Stomach (tissue), 4 donors: ENCODE data around the gene TRAF1.

Experiments
- CTCF ChIP-seq, 7 experiments: fragments of 450-650 bp in 4 of 7; fragments of 200-600 bp in 3 of 7; sonication (generic) in 3 of 7; IDR thresholded peaks; one replicate each; pipeline ENCODE4 v1.5.1; 2016 to 2019; ENCODE audit warnings: antibody characterized with exemption in 7 of 7, control low read depth in 2 of 7, mild to moderate bottlenecking in 1 of 7
- EP300 ChIP-seq: sonication (generic); formaldehyde crosslinking; IDR thresholded peaks from one replicate; pipeline ENCODE4 v1.6.1; 2017; ENCODE audit warnings: antibody characterized with exemption
- POLR2AphosphoS5 ChIP-seq, 3 donors: sonication (generic); formaldehyde crosslinking; IDR thresholded peaks; one replicate each; pipeline ENCODE4 v1.6.1; 2016; ENCODE audit warnings: antibody characterized with exemption in 3 of 3

- TF ChIP-seq CTCF (IDR thresholded peaks at IDR 0.05) (no peak), EP300 (peak; percentile 87), POLR2AphosphoS5 (IDR thresholded peaks at IDR 0.05) (peak; percentile 81 to 90 (median 82))
Measured at GRCh38 chr9:120916588-120916987, 10.0 kb downstream of the TRAF1 start.
